ENCODE results near the gene SCYGR4.

Gene SCYGR4

DNA sequence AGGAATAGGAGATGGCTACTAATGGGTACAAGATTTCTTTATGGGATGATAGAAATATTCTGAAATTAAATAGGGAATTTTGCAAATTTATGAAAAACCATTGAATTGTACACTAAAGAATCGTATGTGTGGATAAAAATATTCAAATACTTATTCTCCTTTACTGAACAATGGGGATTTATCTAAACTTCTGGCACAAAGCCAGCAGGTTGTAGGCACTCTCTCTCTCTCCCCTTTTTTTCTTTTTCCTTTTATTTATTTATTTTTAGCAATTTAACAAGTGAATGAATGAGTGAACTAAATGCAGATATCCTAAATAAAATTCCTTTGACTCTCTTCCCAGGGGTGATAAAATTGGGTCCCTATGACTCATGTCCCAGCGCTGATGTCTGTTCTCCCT, 40.5 kb upstream of the SCYGR4 start:
- Histone ChIP-seq H3K36me3 (replicated peaks; ENCODE audit: low read depth, low read length) (no peaks in the 10 kb centered on the region), H3K9me3 (ENCODE audit: insufficient read depth, low read length) (no peaks in the 10 kb centered on the region)
- no peak for TF ChIP-seq EZH2phosphoT487 (IDR thresholded peaks at IDR 0.05; ENCODE audit: low read depth)
- TF ChIP-seq, protein P1, sequence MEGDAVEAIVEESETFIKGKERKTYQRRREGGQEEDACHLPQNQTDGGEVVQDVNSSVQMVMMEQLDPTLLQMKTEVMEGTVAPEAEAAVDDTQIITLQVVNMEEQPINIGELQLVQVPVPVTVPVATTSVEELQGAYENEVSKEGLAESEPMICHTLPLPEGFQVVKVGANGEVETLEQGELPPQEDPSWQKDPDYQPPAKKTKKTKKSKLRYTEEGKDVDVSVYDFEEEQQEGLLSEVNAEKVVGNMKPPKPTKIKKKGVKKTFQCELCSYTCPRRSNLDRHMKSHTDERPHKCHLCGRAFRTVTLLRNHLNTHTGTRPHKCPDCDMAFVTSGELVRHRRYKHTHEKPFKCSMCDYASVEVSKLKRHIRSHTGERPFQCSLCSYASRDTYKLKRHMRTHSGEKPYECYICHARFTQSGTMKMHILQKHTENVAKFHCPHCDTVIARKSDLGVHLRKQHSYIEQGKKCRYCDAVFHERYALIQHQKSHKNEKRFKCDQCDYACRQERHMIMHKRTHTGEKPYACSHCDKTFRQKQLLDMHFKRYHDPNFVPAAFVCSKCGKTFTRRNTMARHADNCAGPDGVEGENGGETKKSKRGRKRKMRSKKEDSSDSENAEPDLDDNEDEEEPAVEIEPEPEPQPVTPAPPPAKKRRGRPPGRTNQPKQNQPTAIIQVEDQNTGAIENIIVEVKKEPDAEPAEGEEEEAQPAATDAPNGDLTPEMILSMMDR (IDR thresholded peaks at IDR 0.05; ENCODE audit: low read depth, low read length) = no peak

DNA sequence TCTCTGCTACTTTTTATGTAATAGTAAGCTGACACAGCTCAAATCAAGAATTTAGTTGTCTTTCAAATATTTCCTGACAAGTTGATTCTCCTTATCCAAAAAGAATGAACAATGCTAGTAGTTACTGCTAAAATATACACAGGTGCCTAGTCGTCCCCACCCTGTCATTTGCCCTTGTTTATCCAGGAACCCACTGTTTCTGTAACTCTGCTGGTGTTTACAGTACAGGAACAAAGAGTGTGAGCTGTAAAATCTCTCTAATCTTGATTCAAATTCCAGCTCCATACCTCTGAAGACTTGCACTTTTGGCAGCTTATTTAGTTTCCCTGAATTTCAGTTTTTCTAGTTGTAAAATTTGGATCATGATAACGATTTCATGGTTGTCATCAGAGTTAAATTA, 39.7 kb upstream of the SCYGR4 start:
- Histone ChIP-seq H3K27ac (ENCODE audit: low read length) (no peak overlapping the region), H4K20me1 (ENCODE audit: insufficient read depth, low read length) (no peaks in the 10 kb centered on the region), H3K36me3 (replicated peaks; ENCODE audit: low read depth, low read length) (no peaks in the 10 kb centered on the region), H2AFZ (ENCODE audit: low read depth, low read length) (no peak overlapping the region), H3K27me3 (ENCODE audit: low read depth, low read length) (no peaks in the 10 kb centered on the region), H3K4me1 (ENCODE audit: low read length) (no peaks in the 10 kb centered on the region), H3K79me2 (ENCODE audit: low read length) (no peaks in the 10 kb centered on the region), H3K4me2 (ENCODE audit: low read length) (no peak overlapping the region), H3K4me3 (ENCODE audit: low read length) (no peak overlapping the region), H3K9me3 (ENCODE audit: insufficient read depth, low read length) (no peaks in the 10 kb centered on the region), H3K9ac (ENCODE audit: low read length) (no peak overlapping the region)
- TF ChIP-seq, protein P1 (IDR thresholded peaks at IDR 0.05; ENCODE audit: low read depth, low read length) = no peak
- no peak for TF ChIP-seq EZH2phosphoT487 (IDR thresholded peaks at IDR 0.05; ENCODE audit: low read depth)

More for the DNA sequence above, 40.5 kb upstream of the SCYGR4 start:
- no peak overlapping the region for H3K27ac ChIP-seq (ENCODE audit: low read length)
- H2AFZ ChIP-seq (ENCODE audit: low read depth, low read length) = no peak overlapping the region
- no peak overlapping the region for H3K4me2 ChIP-seq (ENCODE audit: low read length)
- H3K9ac ChIP-seq (ENCODE audit: low read length) = no peak overlapping the region
- H3K27me3 ChIP-seq (ENCODE audit: low read depth, low read length) = no peaks in the 10 kb centered on the region
- H3K4me3 ChIP-seq (ENCODE audit: low read length) = no peak overlapping the region
- no peaks in the 10 kb centered on the region for H4K20me1 ChIP-seq (ENCODE audit: insufficient read depth, low read length)
- H3K4me1 ChIP-seq (ENCODE audit: low read length) = no peaks in the 10 kb centered on the region
- H3K79me2 ChIP-seq (ENCODE audit: low read length) = no peaks in the 10 kb centered on the region

DNA sequence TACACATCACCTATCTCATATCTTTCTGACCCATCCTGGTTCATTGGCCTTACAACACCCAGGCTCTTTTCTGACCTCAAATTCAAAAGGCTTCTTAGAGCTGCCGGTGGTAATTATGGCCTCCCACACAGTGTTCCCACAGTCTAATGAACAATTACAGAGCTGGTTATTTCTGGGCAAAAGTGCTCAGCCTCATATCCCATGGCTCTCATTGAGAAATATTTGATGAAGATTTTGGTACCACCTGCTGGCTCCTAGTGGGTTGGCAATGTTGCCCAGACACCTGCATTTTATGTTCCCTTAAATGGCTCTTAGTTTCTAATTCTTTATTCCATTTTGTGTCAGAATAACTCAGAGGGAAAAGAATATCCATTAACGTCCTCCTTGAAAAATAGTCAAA, 38.7 kb upstream of the SCYGR4 start:
- Histone ChIP-seq H3K9me3 (ENCODE audit: insufficient read depth, low read length) (no peaks in the 10 kb centered on the region), H4K20me1 (ENCODE audit: insufficient read depth, low read length) (no peaks in the 10 kb centered on the region), H3K9ac (ENCODE audit: low read length) (no peak overlapping the region), H2AFZ (ENCODE audit: low read depth, low read length) (no peak overlapping the region), H3K36me3 (replicated peaks; ENCODE audit: low read depth, low read length) (no peaks in the 10 kb centered on the region), H3K4me2 (ENCODE audit: low read length) (no peak overlapping the region), H3K79me2 (ENCODE audit: low read length) (no peaks in the 10 kb centered on the region), H3K4me1 (ENCODE audit: low read length) (no peaks in the 10 kb centered on the region), H3K27me3 (ENCODE audit: low read depth, low read length) (no peaks in the 10 kb centered on the region), H3K4me3 (ENCODE audit: low read length) (no peak overlapping the region), H3K27ac (ENCODE audit: low read length) (no peak overlapping the region)
- TF ChIP-seq, protein P1 (IDR thresholded peaks at IDR 0.05; ENCODE audit: low read depth, low read length) = peak; percentile 36; the same call in 1 of the 2 replicates
- no peak for TF ChIP-seq EZH2phosphoT487 (IDR thresholded peaks at IDR 0.05; ENCODE audit: low read depth)

DNA sequence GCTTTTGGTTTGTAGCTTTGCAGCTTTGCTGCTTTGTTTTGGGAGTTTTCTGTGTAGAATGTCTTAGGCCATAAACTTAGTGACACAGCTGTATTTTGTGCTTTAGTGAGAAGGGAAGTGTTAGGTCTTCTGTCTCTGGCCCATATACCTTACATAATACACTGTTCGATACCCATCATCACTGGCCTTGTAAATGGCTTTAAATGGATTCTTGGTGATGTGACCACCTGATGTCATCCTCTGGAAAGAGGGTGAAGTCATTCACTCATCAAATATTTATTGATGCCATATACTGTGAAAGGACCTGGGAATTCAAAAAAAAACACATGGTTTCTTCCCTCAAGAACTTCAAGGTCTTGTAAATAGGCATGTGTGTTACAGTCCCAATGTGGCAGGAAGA, 37.5 kb upstream of the SCYGR4 start:
- no peaks in the 10 kb centered on the region for H4K20me1 ChIP-seq (ENCODE audit: insufficient read depth, low read length)
- no peaks in the 10 kb centered on the region for H3K36me3 ChIP-seq (replicated peaks; ENCODE audit: low read depth, low read length)
- no peaks in the 10 kb centered on the region for H3K27me3 ChIP-seq (ENCODE audit: low read depth, low read length)
- H3K4me2 ChIP-seq (ENCODE audit: low read length) = no peak overlapping the region
- H3K9me3 ChIP-seq (ENCODE audit: insufficient read depth, low read length) = no peaks in the 10 kb centered on the region
- H3K27ac ChIP-seq (ENCODE audit: low read length) = no peak overlapping the region
- no peak overlapping the region for H2AFZ ChIP-seq (ENCODE audit: low read depth, low read length)
- TF ChIP-seq, protein P1 (IDR thresholded peaks at IDR 0.05; ENCODE audit: low read depth, low read length) = no peak
- no peak for TF ChIP-seq EZH2phosphoT487 (IDR thresholded peaks at IDR 0.05; ENCODE audit: low read depth)
- H3K4me1 ChIP-seq (ENCODE audit: low read length) = no peaks in the 10 kb centered on the region
- H3K4me3 ChIP-seq (ENCODE audit: low read length) = no peak overlapping the region
- no peak overlapping the region for H3K9ac ChIP-seq (ENCODE audit: low read length)
- H3K79me2 ChIP-seq (ENCODE audit: low read length) = no peaks in the 10 kb centered on the region
